ENCODE measurements around the gene RMRP.
"Not testable (repeated sequence)": the region's sequence is repeated elsewhere in the genome, so short reads cannot be mapped to it uniquely, and the experiment has no call there.

The RMRP gene

DNA sequence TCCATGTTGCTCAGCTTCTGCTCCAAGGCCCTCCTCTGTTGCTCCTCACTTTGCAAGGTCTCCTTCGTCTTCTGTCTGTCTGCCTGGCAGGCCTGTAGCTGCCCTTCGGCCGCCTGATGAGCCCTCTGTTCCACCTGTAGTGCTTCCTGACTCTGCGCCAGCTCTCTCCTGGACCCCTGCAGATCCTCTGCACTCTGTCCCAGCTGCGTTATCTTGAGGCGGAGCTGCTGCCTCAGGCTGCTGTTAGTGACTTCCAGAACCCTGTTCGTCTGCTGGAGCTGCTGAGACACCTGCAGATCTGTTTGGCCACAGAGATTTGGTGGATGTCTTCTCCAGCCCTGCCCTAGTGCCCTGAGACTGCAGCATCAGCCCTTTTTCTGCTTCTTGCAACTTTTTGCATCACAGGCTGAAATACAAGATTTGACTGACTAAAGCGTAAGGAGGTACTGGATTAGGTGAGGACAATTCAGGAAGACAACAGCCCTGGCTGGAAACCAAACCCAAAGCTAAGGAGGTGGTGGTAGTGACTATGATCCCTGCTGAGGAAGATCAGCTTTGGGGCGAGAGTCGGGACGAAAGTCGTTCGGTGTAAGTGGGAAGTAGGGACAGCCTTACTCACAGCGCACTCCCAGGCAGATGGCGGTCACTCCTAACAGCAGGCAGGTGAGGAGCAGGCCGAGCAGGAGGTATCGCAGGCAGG, 41.7 kb downstream of the RMRP start:
- DNase-seq (ENCODE audit: low read depth in 2 of 2, low spot score in 1 of 2) = no peak

DNA sequence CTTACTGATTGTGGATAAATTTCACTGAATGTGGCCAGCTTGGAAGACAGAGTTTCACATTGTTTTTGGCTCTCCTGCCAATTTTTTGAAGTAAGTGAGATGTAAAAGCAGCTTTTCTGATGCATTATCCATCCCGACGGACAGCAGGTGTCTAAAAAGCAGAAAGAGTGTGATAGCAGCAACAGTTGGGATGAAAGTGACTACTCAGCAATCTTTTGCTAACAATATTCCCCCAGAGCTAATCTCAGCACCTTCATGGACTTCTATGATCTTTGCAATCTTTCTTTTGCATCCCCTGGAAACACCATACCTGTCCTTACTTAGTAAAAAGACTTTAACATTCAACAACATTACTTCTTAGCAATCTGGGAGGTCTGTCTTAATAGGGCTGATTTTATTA, 45.0 kb downstream of the RMRP start:
- no peak for DNase-seq (ENCODE audit: low read depth in 2 of 2, low spot score in 1 of 2)

DNA sequence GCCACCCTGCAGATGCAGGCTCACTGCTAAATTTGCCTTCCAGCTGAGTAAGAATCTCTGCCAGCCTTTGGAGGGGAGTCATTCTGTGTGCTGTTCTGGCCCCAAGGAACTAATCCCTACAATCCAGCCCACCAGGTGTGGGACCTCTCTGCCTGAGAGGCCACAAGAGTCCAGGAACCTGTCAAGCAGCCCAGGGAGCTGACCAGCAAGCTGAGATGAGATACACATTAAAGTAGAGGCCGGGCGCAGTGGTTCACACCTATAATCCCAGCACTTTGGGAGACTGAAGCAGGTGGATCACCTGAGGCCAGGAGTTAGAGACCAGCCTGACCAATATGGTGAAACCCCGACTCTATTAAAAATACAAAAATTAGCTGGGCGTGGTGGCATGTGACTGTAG, 45.8 kb downstream of the RMRP start:
- not testable (repeated sequence) for DNase-seq (ENCODE audit: low read depth in 2 of 2, low spot score in 1 of 2)

- DNase-seq (ENCODE audit: low read depth in 2 of 2, low spot score in 1 of 2) = peak in 1 of 2 donors; percentile 28
These were observed 46.5 kb downstream of the RMRP start for GRCh38 chr9:35611230-35611797.

- DNase-seq (ENCODE audit: low read depth in 2 of 2, low spot score in 1 of 2) = no peak
These were observed 48.0 kb downstream of the RMRP start for GRCh38 chr9:35609820-35610163.

DNA sequence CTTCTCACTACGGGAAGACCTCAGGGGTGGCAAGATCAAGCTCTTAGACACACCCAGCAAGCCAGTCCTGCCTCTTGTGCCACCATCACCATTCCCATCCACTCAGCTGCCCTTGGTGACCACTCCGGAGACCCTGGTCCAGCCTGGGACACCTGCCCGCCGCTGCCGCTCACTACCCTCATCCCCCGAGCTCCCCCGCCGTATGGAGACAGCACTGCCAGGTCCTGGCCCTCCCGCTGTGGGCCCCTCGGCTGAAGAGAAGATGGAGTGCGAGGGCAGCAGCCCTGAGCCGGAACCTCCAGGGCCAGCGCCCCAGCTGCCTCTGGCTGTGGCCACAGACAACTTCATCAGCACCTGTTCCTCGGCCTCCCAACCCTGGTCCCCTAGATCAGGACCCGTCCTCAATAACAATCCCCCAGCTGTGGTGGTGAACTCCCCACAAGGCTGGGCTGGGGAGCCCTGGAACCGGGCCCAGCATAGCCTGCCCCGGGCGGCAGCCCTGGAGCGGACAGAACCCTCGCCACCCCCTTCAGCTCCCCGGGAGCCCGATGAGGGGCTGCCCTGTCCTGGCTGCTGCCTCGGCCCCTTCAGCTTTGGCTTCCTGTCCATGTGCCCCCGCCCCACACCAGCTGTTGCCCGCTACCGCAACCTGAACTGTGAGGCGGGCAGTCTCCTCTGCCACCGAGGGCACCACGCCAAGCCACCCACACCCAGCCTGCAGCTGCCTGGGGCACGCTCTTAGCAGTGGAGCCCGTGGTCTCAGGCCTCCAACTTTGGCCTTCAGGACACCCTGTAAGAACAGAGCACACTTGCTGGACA, 48.6 kb downstream of the RMRP start:
- no peak for DNase-seq (ENCODE audit: low read depth in 2 of 2, low spot score in 1 of 2)

DNA sequence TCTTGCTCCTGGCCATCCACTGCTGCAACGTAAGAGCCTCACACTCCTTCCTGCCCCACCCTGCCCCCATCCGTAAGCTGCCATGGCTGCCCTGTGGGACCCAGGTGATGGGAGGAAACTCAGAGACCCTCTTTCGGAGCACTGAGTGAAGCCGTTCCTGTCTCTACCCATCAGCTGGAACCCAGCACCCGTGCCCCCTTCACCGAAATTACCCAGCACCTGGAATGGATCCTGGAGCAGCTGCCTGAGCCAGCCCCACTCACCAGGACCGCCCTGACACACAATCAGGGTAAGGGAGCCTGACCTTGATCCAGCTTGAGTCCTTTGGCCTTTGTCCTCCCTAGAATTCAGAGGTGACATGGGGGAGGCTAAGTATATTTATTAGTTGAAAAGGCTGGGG, 49.6 kb downstream of the RMRP start:
- DNase-seq (ENCODE audit: low read depth in 2 of 2, low spot score in 1 of 2) = no peak

All from stimulated activated CD8-positive, alpha-beta memory T cell treated with anti-CD3 and anti-CD28 coated beads, Interleukin-4, amount 100 ng/mL, for 4 hours (primary cell).